Stimulated activated CD8-positive, alpha-beta memory T cell treated with anti-CD3 and anti-CD28 coated beads, Interleukin-4, amount 100 ng/mL, for 48 hours (primary cell): ENCODE measurements around the gene YWHAG.
"Not testable (repeated sequence)": the region's sequence is repeated elsewhere in the genome, so short reads cannot be mapped to it uniquely, and the experiment has no call there.

Source experiments
- DNase-seq: peaks from one replicate; pipeline ENCODE4 v3.0.0-alpha.2; 2020

Gene YWHAG

GRCh38 chr7:76377186-76377918 lies 18.6 kb upstream of the YWHAG start:
- no peak for DNase-seq

GRCh38 chr7:76375251-76375650 lies 16.5 kb upstream of the YWHAG start:
- no peak for DNase-seq

DNA sequence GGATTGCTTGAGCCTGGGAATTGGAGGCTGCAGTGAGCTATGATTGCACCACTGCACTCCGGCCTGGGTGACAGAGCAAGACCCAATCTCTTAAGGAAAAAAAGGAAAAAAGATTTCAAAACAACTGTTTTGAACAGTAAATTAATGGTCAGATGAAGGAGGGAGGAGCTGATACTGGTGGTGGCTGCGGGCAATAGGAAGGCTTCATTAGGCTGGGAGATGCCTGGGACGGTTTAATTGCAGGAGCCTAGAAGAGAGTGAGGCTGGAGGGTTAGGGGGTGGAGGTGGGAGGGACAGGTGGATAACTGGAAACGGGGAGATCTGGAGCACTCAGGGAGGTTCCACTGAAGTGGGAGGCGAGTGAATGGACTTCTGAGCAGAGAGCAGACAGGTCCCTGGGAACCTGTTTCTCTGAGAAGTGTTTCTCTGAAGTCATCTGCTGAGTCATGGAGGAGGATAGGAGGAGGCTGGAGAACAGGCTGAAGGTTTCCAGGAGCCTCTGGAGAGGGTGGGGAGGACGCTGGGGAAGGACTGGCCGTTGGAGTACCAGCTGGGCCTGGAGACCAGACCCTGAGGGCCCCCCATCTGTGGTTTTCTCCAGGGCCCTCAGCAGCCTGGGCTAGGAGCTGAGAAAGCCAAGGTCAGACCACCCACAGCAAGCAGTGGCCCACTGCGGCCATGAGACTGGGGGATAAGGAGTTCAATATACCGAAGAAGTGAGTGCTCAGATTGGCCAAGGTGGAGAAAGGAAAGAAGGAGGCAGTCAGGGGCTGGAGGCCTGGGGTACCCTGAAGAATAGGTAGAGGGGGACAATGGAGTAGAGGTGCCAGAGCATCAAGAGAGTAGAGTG lies 14.4 kb upstream of the YWHAG start:
- DNase-seq: no peak

DNA sequence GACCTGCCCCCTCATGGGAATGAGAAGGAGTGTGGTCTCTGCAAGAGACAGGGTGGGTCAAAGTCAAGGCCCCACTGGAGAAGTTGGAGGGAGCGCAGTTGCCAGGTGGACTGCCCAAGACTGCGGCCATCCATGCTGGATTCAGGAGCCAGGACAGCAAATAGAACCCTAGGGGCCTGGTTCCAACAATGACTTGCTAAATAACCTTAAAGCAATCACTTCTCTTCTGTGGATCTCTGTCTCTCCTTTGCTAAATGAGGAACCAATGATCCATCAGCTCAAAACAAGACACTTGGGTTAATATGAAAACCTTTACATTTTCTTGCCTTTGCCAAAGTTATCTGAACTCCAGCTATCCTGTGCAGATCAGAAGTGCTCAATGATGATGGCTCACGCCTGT lies 12.6 kb upstream of the YWHAG start:
- DNase-seq: no peak

DNA sequence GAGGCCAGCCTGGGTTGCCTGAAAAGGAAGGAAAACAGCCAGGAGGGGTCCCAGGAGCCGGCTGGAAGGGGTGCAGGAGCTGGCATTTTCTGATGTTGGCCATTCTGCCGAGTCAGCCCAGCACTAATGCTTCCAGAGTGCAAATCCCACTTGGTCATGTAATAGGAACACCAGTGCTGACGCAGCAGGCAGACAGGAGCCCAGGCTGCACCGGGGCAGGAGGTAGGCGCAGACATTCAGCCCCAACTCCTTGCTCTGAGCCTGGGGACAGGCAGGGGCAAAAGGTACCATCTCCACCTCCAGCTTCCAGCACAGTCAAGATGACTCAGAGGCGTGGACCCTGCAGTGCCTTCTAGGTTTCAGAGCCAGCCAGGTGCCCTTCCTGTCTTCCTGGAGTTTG lies 10.2 kb upstream of the YWHAG start:
- no peak for DNase-seq

DNA sequence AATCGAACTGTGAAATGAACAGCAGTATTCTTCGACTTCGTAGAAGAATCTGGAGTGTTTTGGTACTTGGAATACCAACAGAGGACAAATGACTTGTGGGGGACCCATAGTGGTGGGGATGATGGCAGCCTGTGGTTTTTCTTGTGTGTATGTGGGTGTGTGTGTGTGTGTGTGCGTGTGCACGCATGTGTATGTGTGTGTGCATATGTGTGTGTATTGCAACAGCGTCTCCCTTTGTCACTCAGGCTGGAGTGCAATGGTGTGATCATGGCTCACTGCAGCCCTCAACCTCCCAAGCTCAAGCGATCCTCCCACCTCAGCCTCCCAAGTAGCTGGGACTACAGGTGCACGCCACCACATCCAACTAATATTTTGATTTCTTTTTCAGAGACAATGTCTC lies 9.4 kb upstream of the YWHAG start:
- no peak for DNase-seq

- DNase-seq: no peak
Measured at GRCh38 chr7:76364198-76364584, 5.4 kb upstream of the YWHAG start.

DNA sequence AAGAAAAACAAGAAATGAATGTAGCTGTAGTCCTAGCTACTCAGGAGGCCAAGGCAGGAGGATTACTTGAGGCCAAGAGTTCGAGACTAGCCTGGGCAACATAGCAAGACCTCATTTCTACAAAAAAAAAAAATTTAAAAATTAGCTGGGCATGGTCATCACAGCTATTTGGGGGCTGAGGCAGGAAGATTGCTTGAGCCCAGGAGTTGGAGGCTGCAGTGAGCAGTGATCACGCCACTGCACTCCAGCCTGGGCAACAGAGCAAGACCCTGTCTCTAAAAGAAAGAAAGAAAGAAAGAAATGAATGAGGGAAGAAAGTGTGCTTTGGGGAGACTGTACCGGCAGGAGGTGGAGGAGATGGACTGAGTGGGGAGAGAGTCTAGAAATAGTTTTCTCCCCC lies 5.0 kb upstream of the YWHAG start:
- DNase-seq: not testable (repeated sequence)

GRCh38 chr7:76359978-76360638 lies 1.3 kb upstream of the YWHAG start:
- no peak for DNase-seq

DNA sequence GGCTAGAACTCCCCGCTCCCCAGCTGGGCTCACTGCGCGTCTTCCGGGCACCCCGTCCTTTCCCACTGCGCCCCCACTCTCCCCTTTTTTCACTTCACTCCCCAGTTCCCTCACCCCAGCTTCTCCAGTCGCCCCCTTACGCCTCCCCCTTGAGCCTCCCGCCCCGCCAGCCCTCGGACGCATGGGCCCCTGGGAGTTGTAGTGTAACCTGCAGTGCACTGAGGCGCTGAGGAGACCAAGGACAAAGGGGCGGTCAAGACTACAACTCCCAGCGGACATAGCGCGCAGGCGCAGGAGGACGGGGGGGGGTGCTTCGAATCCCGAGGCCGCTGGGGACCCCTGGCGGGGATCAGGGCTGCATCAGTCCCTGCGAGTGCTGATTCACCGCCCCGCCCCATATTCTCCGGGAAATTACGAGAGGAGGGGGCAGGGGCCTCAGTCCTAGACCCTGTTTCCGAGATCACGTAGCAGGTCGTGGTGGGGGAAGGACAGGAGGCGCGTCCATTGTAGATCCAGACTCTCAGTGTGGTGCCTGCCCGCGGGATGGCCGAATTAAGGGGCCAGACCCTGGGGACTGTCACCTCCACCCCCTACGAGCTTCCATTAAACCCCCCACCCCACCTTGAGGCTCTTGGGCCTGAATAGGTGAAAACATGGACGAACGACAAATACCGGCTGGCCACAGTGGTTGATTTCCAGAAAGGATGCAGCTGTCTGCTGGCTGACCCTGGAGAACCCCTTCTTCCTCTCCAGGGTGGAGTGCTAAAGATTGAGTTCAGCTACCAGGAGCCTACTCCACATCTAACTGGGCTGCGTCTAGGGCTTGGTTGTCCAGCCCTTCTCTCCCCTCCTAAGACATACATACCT lies 553 bp upstream of the YWHAG start:
- DNase-seq: peak; percentile 93

DNA sequence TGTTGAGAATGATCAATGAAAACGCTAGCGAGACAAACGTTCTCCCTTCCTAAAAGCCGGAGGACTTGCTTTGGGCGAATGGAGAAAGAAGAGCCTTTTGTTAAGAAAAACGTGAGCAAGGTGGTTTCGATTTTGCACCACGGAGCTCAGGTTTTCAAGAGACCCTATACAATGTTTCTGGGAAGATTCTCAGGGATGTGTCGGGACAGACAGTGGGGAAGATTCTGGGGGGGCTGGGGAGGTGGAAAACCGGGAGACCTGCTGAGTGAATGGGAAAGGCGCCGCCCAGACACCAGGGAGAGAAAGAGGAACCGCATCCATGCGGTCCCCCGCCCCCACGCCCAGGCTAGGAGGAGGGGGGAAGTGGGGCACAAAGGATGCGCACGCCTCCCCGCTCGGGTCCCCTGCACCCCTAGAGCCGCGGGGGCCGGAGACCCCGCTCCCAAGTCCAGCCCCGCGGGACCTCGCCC lies 745 bp downstream of the YWHAG start:
- DNase-seq: peak; percentile 69

DNA sequence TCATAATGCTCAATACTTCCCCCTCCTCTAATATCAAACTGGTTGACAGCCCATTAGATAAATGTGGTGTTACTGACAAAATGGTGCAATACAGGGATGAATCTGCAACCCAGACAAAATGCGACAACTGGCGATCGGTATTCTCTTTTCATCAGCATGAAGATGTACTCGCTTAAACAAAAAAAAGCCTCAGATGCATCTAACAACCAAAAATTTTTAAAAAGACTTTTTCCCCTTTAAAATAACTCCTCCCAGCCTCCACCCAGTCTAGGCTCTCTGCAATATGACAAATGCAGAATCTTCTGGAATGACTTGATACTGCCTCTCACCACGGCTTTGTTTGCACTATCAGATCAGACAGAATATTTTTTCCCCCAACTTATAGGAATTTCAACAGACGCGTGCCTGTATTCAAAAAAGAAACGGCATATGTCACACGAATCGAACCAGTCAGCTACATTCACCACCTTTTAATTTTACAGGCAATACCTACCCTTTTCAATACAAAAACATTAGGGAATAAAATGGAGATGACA lies 1.2 kb downstream of the YWHAG start:
- DNase-seq: no peak

GRCh38 chr7:76356823-76357222 lies 2.0 kb downstream of the YWHAG start:
- no peak for DNase-seq

DNA sequence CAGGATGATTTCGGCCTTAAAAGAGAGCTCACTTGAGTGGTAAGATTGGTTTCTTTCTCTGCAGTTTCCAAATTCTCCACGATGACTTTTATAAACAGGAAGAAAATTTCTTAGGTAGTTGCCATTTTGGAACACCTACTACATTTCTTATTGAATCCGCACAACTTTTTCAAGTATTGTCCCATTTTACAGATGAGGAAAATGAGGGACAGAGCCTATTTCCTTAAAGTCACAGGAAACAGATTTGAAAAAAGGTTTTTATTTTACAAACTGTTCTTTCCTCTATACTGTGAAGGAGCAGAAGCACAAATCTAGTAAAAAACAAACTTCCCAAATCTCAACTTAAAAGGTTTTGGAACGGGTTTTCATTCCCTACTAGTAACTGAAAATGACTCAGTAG lies 2.7 kb downstream of the YWHAG start:
- no peak for DNase-seq

DNA sequence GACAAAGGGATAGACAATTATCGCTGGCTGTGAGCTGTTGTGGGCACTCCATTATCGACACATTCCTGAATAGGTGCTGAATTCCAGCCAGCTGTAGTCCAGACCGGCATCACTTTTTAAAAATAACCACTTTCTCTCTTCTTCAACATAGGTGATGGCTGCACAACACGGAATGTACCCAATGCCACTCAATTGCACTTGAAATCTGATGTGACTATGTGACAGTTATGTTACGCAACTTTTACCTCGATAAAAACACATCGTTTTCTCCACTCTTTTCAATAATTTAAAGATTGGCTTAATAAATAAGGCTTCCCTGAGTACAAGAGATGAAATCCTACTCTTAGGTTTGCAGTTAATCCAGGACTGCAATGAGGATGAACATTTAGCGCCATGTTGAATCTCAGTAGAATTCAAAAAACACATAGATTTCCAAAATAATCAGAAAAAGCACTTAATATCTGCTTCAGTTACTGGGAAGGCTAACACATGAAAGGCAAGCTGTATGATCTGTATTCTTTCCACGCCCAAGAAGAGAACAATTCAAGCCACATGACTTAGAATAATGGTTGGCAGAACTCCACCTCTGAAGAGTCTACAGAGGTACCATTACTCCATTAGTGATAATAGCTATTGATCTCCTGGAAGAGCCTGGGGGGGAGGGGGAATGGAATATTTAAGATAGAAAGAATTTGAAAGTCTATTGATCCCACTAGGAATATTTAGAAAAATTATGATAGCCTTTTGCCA lies 3.6 kb downstream of the YWHAG start:
- no peak for DNase-seq

DNA sequence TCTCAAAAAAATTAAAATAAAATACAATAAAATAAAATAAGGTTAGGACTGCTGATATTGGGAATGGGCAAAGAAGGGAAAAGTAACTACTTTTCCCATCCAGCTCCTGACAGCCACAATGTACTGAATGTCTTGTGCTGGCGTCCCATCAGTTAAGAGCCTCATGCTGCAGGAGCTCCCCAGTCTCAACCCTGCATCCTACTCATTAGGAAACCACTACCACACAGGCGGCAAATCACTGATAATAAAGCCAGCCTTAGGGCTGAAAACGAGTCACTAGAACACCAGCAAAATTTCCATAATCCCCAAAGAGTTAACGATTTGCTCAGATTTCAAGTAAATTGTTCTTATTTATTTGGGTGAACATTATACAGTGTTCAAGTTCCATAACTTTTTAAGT lies 4.3 kb downstream of the YWHAG start:
- no peak for DNase-seq

- no peak for DNase-seq
Measured at GRCh38 chr7:76353744-76354143, 5.0 kb downstream of the YWHAG start.

- no peak for DNase-seq
Measured at GRCh38 chr7:76352193-76352592, 6.6 kb downstream of the YWHAG start.

DNA sequence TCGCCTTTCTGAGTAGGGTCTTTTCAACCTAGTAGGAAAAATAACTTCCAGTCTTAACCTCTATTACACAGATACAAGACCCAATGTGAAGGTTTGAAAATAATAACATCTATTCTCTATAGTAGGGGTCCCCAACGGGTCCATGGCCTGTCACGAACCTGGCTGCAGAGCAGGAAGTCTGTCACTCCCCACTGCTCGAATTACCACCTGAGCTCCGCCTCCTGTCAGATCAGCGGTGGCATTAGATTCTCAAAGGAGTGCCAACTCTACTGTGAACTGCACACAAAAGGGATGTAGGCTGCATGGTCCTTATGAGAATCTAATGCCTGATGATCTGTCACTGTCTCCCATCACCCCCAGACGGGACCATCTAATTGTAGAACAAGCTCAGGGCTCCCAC lies 7.4 kb downstream of the YWHAG start:
- DNase-seq: no peak

DNA sequence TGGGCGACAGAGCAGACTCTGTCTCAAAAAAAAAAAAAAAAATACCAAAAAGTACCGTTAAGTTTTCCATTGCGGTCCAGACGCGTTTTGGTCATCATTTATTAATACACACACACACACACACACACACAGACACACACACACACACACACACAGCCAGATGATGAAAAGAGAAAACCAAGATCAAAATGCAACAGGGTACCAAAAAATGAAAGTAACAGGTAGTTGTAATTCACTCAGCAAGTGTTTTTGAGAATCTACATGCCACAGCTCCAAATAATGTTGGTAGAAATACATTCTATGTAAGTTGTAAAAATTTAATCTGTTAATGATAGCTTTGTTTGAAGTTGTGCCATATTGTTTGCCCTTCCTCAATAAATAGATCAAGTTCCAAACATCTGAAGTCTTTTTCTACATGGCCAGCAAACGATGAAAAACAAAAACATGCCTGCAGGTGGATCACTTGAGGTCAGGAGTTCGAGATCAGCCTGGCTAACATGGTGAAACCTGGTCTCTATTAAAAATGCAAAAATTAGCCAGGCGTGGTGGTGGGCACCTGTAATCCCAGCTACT lies 9.4 kb downstream of the YWHAG start:
- DNase-seq: no peak

DNA sequence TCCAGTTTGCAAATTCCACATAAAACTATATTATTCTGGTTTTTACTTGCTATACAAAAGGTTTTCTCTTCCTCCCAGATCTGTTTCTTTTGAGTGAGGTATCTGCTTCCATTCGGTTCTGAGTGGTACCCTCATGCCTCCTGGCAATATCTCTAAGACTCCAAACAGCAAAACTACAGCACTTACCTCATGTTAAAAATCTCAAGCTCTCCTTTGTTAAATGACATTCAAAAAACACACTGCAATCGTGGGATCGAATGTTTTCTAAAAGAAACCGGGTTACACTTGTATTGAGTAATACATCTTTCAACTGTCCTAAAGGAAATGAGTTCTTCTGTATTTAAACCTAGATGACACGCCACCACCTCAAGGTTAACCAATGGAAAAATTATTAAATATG lies 11.1 kb downstream of the YWHAG start:
- no peak for DNase-seq
